SJSA1 (cell line): ENCODE data around the gene HOXC5. TPM values are rescaled to one million over a fixed set of nuclear protein-coding genes. Genes with fewer than 3 reads are reported as not detected.
A peak's percentile ranks its signal among the peaks of the same experiment; 100 is the strongest.
"Not testable (repeated sequence)": the region's sequence is repeated elsewhere in the genome, so short reads cannot be mapped to it uniquely, and the experiment has no call there.

Source experiments
- DNase-seq, 2 experiments: peaks; one replicate each; pipeline ENCODE4 v3.0.0-alpha.2; 2015 to 2020; ENCODE audit warnings: low spot score in 2 of 2, low read depth in 1 of 2
- H3K27ac ChIP-seq: fragments of 250-450 bp; sonication (Bioruptor Pico); 2 replicates; pipeline ENCODE4 v1.5.1; 2020; ENCODE audit warnings: mild to moderate bottlenecking, moderate library complexity
- H3K27me3 ChIP-seq: fragments of 250-450 bp; sonication (Bioruptor Pico); replicated peaks from 2 replicates; pipeline ENCODE4 v1.5.1; 2020; ENCODE audit warnings: mild to moderate bottlenecking, moderate library complexity
- H3K36me3 ChIP-seq: fragments of 250-450 bp; sonication (Bioruptor Pico); 2 replicates; pipeline ENCODE4 v1.5.1; 2020; ENCODE audit warnings: mild to moderate bottlenecking
- H3K4me1 ChIP-seq: fragments of 250-450 bp; sonication (Bioruptor Pico); replicated peaks from 2 replicates; pipeline ENCODE4 v1.6.1; 2021; ENCODE audit warnings: mild to moderate bottlenecking
- H3K4me3 ChIP-seq: fragments of 250-450 bp; sonication (Bioruptor Pico); 2 replicates; pipeline ENCODE4 v1.5.1; 2020; ENCODE audit warnings: mild to moderate bottlenecking
- H3K9me3 ChIP-seq: fragments of 250-450 bp; sonication (Bioruptor Pico); replicated peaks from 2 replicates; pipeline ENCODE4 v1.5.1; 2020; ENCODE audit warnings: mild to moderate bottlenecking
- total RNA-seq: library from RNA; depleted of rRNA; stranded (reverse); fragments of >200 nt; shearing (Covaris generic); gene quantifications from 2 replicates; pipeline ENCODE4 v1.2.3, GENCODE V29; 2014

The HOXC5 gene
- total RNA-seq, 1 experiment from 2014 or later: not detected

DNA sequence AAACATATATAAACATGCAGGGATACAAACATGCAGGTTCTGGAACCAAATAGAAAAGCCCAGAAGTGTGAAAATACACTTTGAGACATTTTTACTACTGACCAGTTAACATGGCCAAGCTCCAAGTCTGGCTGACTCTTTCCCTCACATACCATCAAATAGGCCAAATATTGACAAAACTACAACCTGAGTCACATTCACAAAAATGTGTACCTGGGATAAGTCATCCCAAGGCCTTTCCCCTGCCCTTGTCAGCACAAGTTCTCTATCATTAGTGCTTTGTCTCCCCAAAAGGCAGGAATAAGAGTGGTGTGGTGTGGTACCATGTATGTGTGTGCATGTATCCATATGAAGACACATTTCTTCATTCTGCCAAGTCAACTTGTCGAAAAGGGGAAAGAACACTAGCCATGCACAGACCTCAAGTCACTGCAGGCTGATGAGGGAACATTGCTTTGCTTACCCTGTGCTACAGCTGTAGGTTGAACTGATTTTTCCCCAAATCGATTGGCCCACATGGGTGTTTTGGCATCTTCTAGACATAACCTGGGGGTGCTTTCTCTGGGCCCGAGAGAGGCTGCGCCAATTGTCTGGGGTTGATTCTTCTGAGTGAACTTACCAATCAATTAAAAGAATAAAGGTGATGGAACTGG lies 35.7 kb downstream of the HOXC5 start:
- Histone ChIP-seq H3K4me1 (no peaks in the 10 kb centered on the region), H3K36me3 (no peaks in the 10 kb centered on the region), H3K4me3 (no peak overlapping the region), H3K27me3 (no peaks in the 10 kb centered on the region), H3K27ac (no peak overlapping the region), H3K9me3 (no peaks in the 10 kb centered on the region)
- DNase-seq: no peak

DNA sequence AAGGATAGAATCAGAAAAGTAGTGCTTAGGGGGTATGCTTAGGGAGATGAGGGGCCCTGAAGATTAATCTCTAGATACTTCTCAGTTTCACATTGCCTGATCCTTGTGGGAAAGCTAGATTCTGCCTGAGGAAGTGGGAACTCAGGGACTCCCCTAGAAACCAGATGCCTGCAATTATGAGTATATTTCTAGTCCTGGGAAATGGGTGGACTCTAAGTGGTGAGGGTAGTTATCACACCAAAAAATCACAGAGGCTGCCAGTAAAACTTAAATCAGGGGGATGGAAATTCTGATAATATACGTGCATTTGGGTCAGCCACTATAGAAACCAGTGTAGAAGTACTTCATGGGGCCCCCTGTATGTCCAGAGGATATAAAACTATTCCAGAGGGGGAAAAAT lies 39.1 kb downstream of the HOXC5 start:
- Histone ChIP-seq H3K4me1 (no peaks in the 10 kb centered on the region), H3K36me3 (no peaks in the 10 kb centered on the region), H3K27me3 (no peaks in the 10 kb centered on the region), H3K27ac (no peak overlapping the region), H3K9me3 (no peaks in the 10 kb centered on the region), H3K4me3 (no peak overlapping the region)
- DNase-seq: no peak

DNA sequence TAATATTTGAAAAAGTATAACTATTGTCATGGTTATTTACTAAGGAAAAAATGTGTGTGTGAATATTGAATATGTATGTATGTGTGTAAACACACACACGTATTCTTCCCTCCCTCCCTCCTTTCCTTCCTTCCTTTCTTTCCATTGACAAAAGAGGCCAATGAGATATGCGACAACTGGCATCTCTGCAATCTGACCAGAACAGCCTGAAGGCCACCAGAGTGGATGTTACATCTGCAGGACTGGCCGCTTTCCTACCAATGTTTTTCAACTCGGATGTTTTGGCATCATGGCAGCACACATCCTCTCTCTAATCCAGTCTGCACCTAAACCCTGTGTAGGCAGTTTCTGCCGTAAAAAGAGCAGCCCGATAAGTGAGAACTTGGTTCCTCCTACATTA lies 41.5 kb downstream of the HOXC5 start:
- no peaks in the 10 kb centered on the region for H3K4me1 ChIP-seq
- H3K4me3 ChIP-seq: no peak overlapping the region
- no peaks in the 10 kb centered on the region for H3K27me3 ChIP-seq
- no peak for DNase-seq
- H3K36me3 ChIP-seq: no peaks in the 10 kb centered on the region
- no peak overlapping the region for H3K27ac ChIP-seq
- H3K9me3 ChIP-seq: no peaks in the 10 kb centered on the region

DNA sequence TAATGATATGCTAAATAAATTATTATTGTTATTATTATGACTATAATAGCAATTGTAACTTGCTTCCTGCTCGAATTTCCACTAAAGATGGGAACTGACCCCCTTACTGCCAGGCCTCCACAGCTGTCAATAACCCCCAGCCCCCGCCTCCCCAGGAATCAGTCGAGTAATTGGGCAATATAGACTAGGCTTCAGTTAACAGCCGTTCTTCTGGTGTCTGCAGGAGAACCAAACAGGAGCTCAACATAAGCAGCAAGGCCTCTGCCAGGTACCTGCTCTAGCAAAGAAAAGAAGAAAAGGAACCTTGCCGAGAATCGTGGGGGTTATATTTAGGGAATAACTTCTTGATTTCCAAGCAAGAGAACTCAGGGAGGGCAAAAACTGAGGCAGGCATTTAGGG lies 42.6 kb downstream of the HOXC5 start:
- no peaks in the 10 kb centered on the region for H3K27me3 ChIP-seq
- no peaks in the 10 kb centered on the region for H3K4me1 ChIP-seq
- H3K36me3 ChIP-seq: no peaks in the 10 kb centered on the region
- no peak overlapping the region for H3K27ac ChIP-seq
- DNase-seq: no peak
- no peaks in the 10 kb centered on the region for H3K9me3 ChIP-seq
- no peak overlapping the region for H3K4me3 ChIP-seq

DNA sequence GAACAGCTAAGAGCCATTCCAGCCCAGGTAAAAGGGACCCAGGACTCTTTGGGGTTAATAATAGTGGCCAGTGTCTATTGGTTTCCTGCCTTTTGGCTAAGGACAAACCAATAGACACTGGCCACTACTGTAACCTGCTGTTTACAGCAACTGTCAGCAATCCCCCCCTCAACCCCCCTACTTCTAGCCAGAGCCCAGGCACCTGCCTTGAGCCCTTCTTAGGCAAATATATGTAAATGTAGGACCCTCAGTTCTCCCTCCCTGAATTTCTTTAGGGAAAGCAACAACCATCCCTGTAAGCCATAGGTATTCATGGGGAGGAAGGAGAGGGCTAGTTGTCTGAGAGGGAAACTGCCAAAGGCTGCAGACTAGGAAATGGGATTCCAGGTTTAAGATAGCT lies 43.1 kb downstream of the HOXC5 start:
- H3K4me3 ChIP-seq: no peak overlapping the region
- no peaks in the 10 kb centered on the region for H3K27me3 ChIP-seq
- no peaks in the 10 kb centered on the region for H3K36me3 ChIP-seq
- no peaks in the 10 kb centered on the region for H3K4me1 ChIP-seq
- no peaks in the 10 kb centered on the region for H3K9me3 ChIP-seq
- H3K27ac ChIP-seq: no peak overlapping the region
- DNase-seq: no peak

DNA sequence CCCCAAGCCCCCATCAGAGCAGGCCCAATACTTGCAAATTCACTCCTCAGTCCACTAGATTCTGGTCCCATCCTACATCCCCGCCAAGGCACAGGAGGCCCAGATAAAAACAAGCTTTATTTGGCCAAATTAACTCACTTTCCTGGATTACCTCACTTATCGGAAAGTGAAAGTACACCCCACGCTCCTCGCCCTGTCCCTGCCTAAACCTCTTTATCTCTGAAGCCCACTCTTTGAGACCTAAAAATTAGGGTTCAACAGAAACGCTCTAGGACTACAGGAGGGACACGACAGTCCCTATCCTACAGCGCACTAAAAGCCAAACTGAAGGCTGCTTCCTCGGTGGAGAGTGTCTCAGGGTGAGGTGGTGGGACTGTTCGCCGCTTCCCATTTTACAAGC lies 45.0 kb downstream of the HOXC5 start:
- not testable (repeated sequence) for H3K27me3 ChIP-seq, H3K36me3 ChIP-seq, H3K9me3 ChIP-seq, H3K4me1 ChIP-seq, H3K4me3 ChIP-seq, H3K27ac ChIP-seq, DNase-seq

DNA sequence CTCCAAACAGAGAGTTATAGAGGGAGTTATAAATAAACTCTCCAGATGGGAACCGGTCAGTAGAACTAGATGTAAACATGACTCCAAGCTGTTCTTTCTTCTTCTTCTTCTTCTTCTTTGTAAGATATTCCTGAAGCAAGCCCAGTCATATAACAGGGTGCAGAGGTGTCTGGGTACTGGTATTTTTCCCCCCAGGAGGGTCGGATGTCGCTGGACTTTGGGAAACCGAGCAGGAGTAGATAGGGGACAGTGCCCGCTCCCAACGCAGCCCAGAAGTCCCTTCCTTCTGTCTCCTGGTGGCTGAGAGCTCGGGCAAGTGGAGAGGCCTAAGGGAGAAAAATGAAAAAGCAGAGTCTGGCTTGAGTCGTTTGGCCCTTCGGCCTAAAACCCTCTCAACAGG lies 46.3 kb downstream of the HOXC5 start:
- H3K4me1 ChIP-seq, H3K36me3 ChIP-seq, H3K4me3 ChIP-seq, H3K27me3 ChIP-seq, H3K9me3 ChIP-seq, DNase-seq, H3K27ac ChIP-seq: not testable (repeated sequence)

DNA sequence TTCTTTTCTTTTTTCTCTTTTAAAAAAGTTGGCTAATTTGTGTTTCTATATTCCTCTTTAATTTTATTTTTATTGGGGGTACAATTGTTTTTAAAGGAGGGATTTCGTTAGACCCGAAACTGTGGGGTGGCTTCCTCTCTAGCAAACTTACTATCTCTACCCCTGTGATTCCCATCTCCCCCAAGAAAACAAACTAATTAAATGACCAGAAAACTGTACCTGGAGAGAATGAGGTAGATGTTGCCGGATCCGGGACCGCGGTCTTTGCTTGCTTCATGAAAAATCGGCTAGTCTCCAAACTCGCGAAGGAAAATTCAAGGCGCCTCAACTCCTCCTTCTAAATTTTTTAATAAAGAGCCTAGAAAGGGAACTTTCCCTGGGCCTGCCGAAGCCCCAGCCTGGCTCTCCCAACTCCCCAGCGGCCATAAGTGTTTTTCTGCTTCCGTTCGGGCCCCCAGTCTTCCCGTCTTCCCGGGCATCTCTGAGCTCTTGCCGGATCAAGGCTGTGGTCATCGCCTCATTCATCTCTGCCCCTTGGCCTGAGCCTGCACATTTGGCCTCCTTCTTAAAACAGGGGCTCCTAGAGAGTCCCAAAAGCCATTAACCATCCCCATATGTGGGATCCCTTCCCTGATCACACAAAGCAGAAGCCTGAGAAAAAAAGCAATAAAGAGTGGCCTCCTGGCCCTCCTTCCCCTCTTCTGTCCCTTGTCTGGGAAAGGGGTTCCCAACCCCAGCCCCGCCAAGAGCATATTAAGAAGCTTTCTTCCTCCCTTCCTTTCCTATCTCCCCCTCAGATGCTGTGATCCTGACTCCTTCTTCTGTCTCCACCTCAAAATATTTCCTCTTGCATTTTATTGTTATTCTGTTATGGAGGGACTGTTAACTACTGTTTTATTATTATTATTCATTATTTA lies 47.4 kb downstream of the HOXC5 start:
- H3K9me3 ChIP-seq, H3K4me1 ChIP-seq, H3K27me3 ChIP-seq, H3K27ac ChIP-seq, H3K4me3 ChIP-seq, DNase-seq, H3K36me3 ChIP-seq: not testable (repeated sequence)

DNA sequence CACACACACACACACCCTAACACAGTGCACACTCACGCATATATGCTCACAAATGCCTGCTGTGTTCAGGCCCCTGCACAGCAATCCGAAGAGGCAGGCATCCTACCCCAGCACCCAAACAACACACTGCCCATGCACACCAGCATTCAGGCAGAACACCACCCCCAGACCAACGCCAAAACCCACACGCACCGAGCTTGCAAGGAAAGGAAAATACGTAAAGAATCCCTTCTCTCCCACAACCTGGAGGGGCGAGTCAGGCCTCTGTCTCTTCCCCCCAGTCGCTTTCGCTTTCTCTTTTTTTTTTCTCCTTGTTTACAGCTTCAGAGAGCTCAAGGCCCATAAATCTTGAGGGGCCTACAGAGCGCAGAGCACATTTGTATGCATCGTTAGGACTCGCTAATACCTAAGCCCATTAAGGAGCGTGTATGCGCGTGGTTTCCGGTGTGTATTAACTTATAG lies 48.2 kb downstream of the HOXC5 start:
- DNase-seq: peak in 1 of 2 experiments; percentile 27
- H3K4me1 ChIP-seq, H3K4me3 ChIP-seq, H3K36me3 ChIP-seq, H3K27ac ChIP-seq, H3K9me3 ChIP-seq, H3K27me3 ChIP-seq: not testable (repeated sequence)

DNA sequence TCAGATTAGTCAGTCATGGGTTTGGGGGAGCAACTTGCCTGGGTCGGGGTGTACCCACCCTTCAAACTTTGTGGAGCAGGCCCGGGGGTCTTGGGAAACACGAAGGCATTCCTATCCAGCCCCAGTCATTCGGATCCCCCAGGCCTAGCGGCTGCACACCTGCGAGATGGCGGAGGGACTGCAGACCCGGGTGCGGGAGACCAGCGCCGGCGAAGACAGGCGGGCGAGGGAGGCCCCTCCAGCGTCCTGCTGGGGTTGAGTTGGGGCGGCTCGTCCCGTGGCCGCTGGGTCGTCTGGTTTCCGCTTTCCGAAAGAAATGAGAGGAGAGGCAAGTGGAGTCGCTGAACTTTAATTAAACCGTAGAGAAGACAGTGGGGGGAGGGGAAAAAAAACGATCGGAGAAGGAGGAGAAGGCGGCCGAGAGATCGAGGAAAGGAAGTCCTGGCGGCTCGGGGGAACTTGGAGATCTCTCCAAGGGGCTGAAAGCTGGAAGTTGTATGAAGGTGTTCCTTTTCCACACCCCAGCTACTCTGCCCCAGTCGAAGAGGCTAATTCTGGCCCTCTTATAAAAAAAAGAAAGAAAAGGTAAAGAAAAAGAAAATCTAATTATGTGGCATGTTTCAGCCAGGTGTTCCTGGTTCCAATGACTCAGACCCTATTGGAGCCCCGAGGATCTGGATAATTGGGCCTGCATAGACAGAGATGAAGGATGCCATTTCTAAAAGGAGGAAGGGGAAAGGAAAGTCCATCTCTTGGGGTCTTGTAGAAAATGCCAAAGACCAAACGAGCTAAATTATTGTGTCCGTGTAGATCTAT lies 48.9 kb downstream of the HOXC5 start:
- H3K4me3 ChIP-seq, DNase-seq, H3K27ac ChIP-seq, H3K27me3 ChIP-seq, H3K4me1 ChIP-seq, H3K9me3 ChIP-seq, H3K36me3 ChIP-seq: not testable (repeated sequence)

DNA sequence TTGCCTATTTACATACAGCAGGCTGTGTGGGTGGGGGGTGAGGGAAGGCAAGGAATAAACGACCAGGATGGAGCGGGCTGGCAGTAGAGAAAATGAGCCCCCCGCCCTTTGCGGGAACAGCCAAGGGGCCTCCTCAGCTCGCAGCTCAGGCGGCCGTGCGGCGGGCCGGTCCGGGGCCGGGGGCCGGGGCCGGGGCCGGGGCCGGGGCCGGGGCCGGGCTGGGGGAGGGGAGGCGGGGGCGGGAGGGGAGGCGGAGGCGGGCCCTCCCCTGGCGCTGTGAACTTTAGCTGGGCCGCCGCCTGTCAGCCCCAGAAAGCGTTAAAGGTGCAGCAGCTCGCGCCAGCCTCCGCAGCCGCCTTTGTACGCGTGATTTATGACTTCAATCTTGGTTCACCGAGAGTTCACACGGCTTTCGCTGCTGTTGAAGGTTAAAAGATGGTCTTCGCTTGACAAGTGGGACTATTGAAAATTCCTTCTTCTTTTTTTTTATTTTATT lies 49.6 kb downstream of the HOXC5 start:
- no peaks in the 10 kb centered on the region for H3K4me1 ChIP-seq
- H3K36me3 ChIP-seq: no peaks in the 10 kb centered on the region
- no peak overlapping the region for H3K4me3 ChIP-seq
- H3K27me3 ChIP-seq: no peaks in the 10 kb centered on the region
- no peak for DNase-seq
- no peak overlapping the region for H3K27ac ChIP-seq
- H3K9me3 ChIP-seq: no peaks in the 10 kb centered on the region
